GM21723 (cell line): ENCODE measurements around the gene MLXIP.

Source experiments
- ATAC-seq: cut with Tn5 transposase; IDR thresholded peaks from one replicate; pipeline ENCODE4 v1.9.1; 2021; ENCODE audit warnings: mild to moderate bottlenecking, moderate library complexity; ENCODE audit not compliant: unreplicated experiment

Gene MLXIP

GRCh38 chr12:122079033-122079531 is 526 bp downstream of the MLXIP start:
- ATAC-seq, result peak; percentile 12

GRCh38 chr12:122079532-122080081 is 1.1 kb downstream of the MLXIP start:
- ATAC-seq, result no peak

GRCh38 chr12:122080149-122081082 is 1.9 kb downstream of the MLXIP start:
- no peak for ATAC-seq

- no peak for ATAC-seq
These were observed 2.6 kb downstream of the MLXIP start for GRCh38 chr12:122081083-122081696.

- ATAC-seq, result peak; percentile 54
These were observed 3.2 kb downstream of the MLXIP start for GRCh38 chr12:122081697-122082221.

GRCh38 chr12:122082621-122083356 is 4.2 kb downstream of the MLXIP start:
- ATAC-seq, result no peak

GRCh38 chr12:122084857-122085405 is 6.4 kb downstream of the MLXIP start:
- no peak for ATAC-seq

GRCh38 chr12:122085591-122085990 is 7.0 kb downstream of the MLXIP start:
- no peak for ATAC-seq

- no peak for ATAC-seq
These were observed 7.6 kb downstream of the MLXIP start for GRCh38 chr12:122086116-122086515.

- ATAC-seq, result no peak
These were observed 8.2 kb downstream of the MLXIP start for GRCh38 chr12:122086641-122087285.

GRCh38 chr12:122087431-122088178 is 9.0 kb downstream of the MLXIP start:
- ATAC-seq, result no peak

GRCh38 chr12:122088179-122088810 is 9.7 kb downstream of the MLXIP start:
- no peak for ATAC-seq

- no peak for ATAC-seq
These were observed 10.5 kb downstream of the MLXIP start for GRCh38 chr12:122089077-122089476.

GRCh38 chr12:122090759-122091515 is 12.4 kb downstream of the MLXIP start:
- ATAC-seq, result no peak

GRCh38 chr12:122093098-122093883 is 14.7 kb downstream of the MLXIP start:
- no peak for ATAC-seq

GRCh38 chr12:122094137-122094734 is 15.7 kb downstream of the MLXIP start:
- ATAC-seq, result no peak
